ENCODE results near the gene PKD1.

PKD1 gene

DNA sequence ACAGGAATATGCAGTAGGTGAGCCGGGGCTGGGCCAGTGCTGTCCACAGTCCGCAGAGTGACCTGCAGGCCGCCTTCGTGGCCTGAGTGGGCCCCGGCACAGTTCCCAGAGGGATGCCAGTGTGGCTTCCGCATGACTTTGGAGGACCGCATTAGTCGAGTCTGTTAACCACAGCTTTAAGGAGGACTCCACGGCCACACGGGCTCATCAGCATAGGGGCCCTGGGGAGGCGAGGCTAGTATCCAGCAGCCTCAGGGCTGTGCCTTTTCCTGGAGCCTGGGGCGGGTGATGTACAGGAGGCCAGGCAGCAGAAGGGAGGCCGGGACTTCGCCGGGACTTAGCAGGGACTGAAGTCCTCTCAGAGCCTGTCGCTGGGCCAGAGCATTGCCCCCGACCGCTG is 74.7 kb downstream of the PKD1 start:
- no peak for ATAC-seq
- no peaks in the 10 kb centered on the region for H3K4me1 Mint-ChIP-seq
- no peak overlapping the region for H3K27ac Mint-ChIP-seq
- no peak overlapping the region for H3K4me3 Mint-ChIP-seq
- H3K36me3 Mint-ChIP-seq: peaks cover 47% of the 10 kb centered on the region
- no peaks in the 10 kb centered on the region for H3K9me3 Mint-ChIP-seq
- H3K27me3 Mint-ChIP-seq: no peaks in the 10 kb centered on the region

DNA sequence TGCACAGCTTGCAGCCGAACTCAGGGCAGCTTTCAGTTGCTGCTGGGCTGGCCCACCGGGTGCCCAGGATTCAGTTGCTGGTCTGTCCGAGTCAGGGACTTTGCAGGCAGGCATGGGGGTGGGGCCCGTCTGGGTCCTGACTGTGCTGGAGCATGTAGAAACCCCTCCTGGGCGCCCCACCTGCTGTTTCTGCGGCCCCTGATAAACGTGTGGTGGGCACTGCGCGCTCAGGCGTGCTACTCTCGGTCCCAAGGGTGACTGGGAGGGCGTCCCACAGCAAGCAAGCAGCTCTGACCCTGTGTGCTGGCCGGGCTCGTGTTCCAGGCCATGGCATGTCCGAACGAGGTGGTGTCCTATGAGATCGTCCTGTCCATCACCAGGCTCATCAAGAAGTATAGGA is 75.4 kb downstream of the PKD1 start:
- ATAC-seq: no peak
- no peaks in the 10 kb centered on the region for H3K27me3 Mint-ChIP-seq
- H3K4me3 Mint-ChIP-seq: no peak overlapping the region
- H3K4me1 Mint-ChIP-seq: no peaks in the 10 kb centered on the region
- H3K36me3 Mint-ChIP-seq: peaks cover 45% of the 10 kb centered on the region
- H3K27ac Mint-ChIP-seq: no peak overlapping the region
- H3K9me3 Mint-ChIP-seq: no peaks in the 10 kb centered on the region

- Mint-ChIP-seq H3K9me3 (no peaks in the 10 kb centered on the region), H3K36me3 (peaks cover 46% of the 10 kb centered on the region), H3K4me1 (no peaks in the 10 kb centered on the region), H3K4me3 (no peak overlapping the region), H3K27ac (no peak overlapping the region), H3K27me3 (no peaks in the 10 kb centered on the region)
- ATAC-seq: no peak
Measured at GRCh38 chr16:2058872-2059271, 76.8 kb downstream of the PKD1 start.

DNA sequence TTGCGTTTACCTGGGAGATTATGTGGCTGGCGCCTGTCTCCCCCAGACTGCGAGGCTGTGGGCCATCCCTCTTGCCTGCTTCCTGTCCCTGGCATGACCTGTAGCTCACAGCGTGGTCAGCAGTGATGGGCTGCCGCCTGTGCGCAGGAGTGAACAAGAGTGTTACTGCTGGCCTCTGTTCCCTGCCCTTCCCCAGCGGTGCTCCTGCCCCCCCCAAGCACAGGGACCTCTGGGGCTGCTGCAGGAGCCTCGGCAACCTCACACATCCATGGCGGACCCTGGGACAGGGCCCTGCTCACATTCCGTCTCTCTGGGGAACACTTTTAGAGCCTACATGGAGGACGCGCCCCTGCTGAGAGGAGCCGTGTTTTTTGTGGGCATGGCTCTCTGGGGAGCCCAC is 77.3 kb downstream of the PKD1 start:
- Mint-ChIP-seq H3K4me1 (no peaks in the 10 kb centered on the region), H3K27me3 (no peaks in the 10 kb centered on the region), H3K27ac (no peak overlapping the region), H3K36me3 (peaks cover 46% of the 10 kb centered on the region), H3K4me3 (no peak overlapping the region), H3K9me3 (no peaks in the 10 kb centered on the region)
- ATAC-seq: no peak

DNA sequence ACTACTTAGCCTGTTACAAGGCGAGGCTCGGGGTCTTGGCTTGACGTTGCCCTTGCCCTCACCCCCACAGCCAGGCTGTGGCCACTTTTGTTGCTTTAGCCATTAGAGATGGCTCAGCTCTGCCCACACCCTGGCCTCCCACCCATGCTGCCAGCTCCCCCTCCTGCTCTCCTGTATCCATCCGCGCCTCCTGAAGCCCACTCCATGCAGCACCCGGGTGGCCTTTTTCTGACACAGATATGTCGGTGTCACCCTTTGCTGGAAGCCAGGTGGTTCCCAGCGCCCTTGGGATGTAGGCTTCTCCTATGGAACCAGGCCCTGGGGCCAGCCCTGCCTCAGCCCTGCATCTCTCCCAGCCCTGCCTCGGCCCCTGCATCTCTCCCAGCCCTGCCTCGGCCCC is 78.3 kb downstream of the PKD1 start:
- H3K4me3 Mint-ChIP-seq: no peak overlapping the region
- peaks cover 47% of the 10 kb centered on the region for H3K36me3 Mint-ChIP-seq
- no peaks in the 10 kb centered on the region for H3K9me3 Mint-ChIP-seq
- H3K27me3 Mint-ChIP-seq: no peaks in the 10 kb centered on the region
- no peaks in the 10 kb centered on the region for H3K4me1 Mint-ChIP-seq
- H3K27ac Mint-ChIP-seq: no peak overlapping the region
- no peak for ATAC-seq

DNA sequence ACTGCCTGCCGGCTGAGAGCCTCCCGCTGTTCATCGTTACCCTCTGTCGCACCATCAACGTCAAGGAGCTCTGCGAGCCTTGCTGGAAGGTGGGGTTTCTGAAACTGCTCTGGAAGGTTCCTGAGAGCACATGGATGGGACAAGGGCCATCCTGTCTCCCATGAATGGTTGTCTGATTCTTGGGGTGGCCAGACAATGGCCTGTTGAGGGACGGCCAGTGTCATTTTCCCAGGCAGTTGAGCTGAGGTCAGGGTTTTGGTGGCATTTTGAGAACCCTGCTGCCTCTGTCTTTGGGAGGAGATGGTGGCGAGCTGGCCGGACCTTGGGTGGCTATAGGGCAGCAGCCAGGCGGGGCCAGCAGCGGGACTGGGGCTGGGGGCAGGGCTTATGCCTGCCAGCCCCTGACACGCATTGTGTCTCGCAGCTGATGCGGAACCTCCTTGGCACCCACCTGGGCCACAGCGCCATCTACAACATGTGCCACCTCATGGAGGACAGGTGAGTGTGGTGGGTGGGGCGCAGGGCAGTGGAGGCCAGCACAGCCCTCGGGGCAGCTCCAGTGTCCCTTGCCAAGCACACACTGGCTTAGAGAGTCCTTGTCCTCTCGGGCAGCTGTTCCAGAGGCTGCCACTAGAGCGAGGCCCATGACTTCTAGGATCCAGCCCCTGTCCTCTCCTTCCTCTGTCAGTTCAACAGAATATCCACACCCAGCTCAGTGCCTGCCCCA is 78.9 kb downstream of the PKD1 start:
- H3K4me3 Mint-ChIP-seq: no peak overlapping the region
- no peak overlapping the region for H3K27ac Mint-ChIP-seq
- no peaks in the 10 kb centered on the region for H3K4me1 Mint-ChIP-seq
- no peaks in the 10 kb centered on the region for H3K27me3 Mint-ChIP-seq
- no peaks in the 10 kb centered on the region for H3K9me3 Mint-ChIP-seq
- no peak for ATAC-seq
- peaks cover 53% of the 10 kb centered on the region for H3K36me3 Mint-ChIP-seq

GRCh38 chr16:2056077-2056476 is 79.6 kb downstream of the PKD1 start:
- no peaks in the 10 kb centered on the region for H3K27me3 Mint-ChIP-seq
- no peak overlapping the region for H3K27ac Mint-ChIP-seq
- H3K36me3 Mint-ChIP-seq: peaks cover 56% of the 10 kb centered on the region
- H3K4me3 Mint-ChIP-seq: no peak overlapping the region
- no peaks in the 10 kb centered on the region for H3K9me3 Mint-ChIP-seq
- no peak for ATAC-seq
- H3K4me1 Mint-ChIP-seq: no peaks in the 10 kb centered on the region

GRCh38 chr16:2054543-2055245 is 81.0 kb downstream of the PKD1 start:
- no peak overlapping the region for H3K27ac Mint-ChIP-seq
- ATAC-seq: no peak
- peaks cover 45% of the 10 kb centered on the region for H3K36me3 Mint-ChIP-seq
- no peak overlapping the region for H3K4me3 Mint-ChIP-seq
- no peaks in the 10 kb centered on the region for H3K27me3 Mint-ChIP-seq
- no peaks in the 10 kb centered on the region for H3K4me1 Mint-ChIP-seq
- no peaks in the 10 kb centered on the region for H3K9me3 Mint-ChIP-seq

DNA sequence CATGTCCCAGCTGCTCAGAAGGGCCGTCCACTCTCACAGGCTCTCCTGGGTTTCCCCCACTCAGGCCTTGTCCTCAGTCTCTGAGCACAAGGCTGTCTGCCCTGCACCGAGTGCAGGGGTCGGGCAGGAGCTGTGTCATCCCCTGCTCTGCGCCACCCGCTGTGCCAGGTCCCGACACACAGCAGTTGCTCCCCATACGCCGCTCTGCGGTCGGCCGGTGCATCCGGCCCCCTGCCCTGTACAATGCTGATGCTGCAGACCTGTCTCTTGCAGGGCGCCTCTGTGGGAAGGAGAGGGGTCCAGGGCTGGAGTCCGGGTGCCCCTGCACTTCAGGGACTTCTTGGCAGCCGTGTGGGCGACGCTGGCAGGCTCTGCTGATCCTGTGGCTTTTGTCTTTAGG is 81.8 kb downstream of the PKD1 start:
- H3K27ac Mint-ChIP-seq: no peak overlapping the region
- no peaks in the 10 kb centered on the region for H3K27me3 Mint-ChIP-seq
- no peaks in the 10 kb centered on the region for H3K9me3 Mint-ChIP-seq
- peaks cover 4% of the 10 kb centered on the region for H3K4me1 Mint-ChIP-seq
- ATAC-seq: no peak
- peaks cover 45% of the 10 kb centered on the region for H3K36me3 Mint-ChIP-seq
- no peak overlapping the region for H3K4me3 Mint-ChIP-seq

- H3K36me3 Mint-ChIP-seq: peaks cover 39% of the 10 kb centered on the region
- no peaks in the 10 kb centered on the region for H3K9me3 Mint-ChIP-seq
- H3K4me1 Mint-ChIP-seq: peaks cover 11% of the 10 kb centered on the region
- ATAC-seq: no peak
- no peak overlapping the region for H3K4me3 Mint-ChIP-seq
- no peak overlapping the region for H3K27ac Mint-ChIP-seq
- H3K27me3 Mint-ChIP-seq: no peaks in the 10 kb centered on the region
Measured at GRCh38 chr16:2053211-2053610, 82.5 kb downstream of the PKD1 start.

DNA sequence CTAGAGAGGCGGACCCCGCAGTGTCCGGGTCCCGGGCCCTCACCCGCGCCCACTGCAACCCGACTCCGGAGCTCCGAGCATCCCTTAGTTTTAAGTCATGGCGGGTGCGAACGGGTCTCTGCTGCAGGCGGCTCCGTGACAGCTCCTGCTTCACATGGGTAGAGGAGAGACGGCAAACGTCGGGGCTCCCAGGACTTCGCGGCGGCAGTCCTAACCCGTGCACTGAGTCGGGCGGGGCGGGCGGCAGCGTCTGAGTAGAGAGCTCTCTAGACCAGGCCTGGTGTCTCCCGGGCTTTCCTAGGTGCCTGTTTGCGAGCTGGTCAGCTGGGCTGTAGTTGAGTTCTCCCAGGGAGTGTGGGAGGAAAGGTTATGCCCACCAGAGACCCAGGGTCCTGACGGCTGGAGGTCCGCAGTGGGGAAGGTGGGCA is 87.6 kb downstream of the PKD1 start:
- H3K36me3 Mint-ChIP-seq: peaks cover 18% of the 10 kb centered on the region
- H3K4me1 Mint-ChIP-seq: peaks cover 37% of the 10 kb centered on the region
- no peaks in the 10 kb centered on the region for H3K27me3 Mint-ChIP-seq
- peak overlapping the region; percentile 89 for H3K4me3 Mint-ChIP-seq
- H3K27ac Mint-ChIP-seq: peak overlapping the region; percentile 75
- peak; percentile 1 for ATAC-seq
- H3K9me3 Mint-ChIP-seq: no peaks in the 10 kb centered on the region

GRCh38 chr16:2047330-2048115 is 88.2 kb downstream of the PKD1 start, which contains the start of the genes NTHL1 and TSC2:
NTHL1 (minus strand) TSS chr16:2047834; CDS start chr16:2047823, 11 bp downstream.
TSC2 (plus strand) TSS chr16:2047985; CDS start chr16:2048616, 631 bp downstream.
- H3K9me3 Mint-ChIP-seq: no peaks in the 10 kb centered on the region
- peaks cover 40% of the 10 kb centered on the region for H3K4me1 Mint-ChIP-seq
- peaks cover 18% of the 10 kb centered on the region for H3K36me3 Mint-ChIP-seq
- H3K27me3 Mint-ChIP-seq: no peaks in the 10 kb centered on the region
- ATAC-seq: peak; percentile 99
- H3K27ac Mint-ChIP-seq: peak within 1 kb of the TSS; percentile 75
- H3K4me3 Mint-ChIP-seq: peak within 1 kb of the TSS; percentile 89

DNA sequence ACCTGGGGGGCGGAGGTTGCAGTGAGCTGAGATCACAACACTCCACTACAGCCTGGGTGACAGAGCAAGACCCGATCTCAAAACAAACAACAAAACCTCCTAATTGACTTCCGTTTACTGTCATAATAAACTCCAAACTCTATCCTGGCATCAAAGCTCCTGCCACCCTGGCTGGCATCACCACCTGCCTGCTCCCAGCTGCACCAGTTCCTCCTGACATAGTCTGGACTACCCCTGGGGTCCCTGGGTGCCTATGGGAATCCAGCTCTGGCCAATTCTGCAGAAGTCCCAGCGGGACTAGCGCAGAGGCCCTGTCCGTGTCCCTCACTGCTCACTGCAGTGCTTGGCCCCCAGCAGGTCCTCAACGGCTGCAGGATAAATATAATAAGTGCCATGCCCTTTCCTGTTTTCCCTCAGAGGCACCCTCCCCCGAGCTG is 88.8 kb downstream of the PKD1 start:
- no peak for ATAC-seq
- H3K9me3 Mint-ChIP-seq: no peaks in the 10 kb centered on the region
- peaks cover 40% of the 10 kb centered on the region for H3K4me1 Mint-ChIP-seq
- peaks cover 12% of the 10 kb centered on the region for H3K36me3 Mint-ChIP-seq
- peak overlapping the region; percentile 75 for H3K27ac Mint-ChIP-seq
- peak overlapping the region; percentile 89 for H3K4me3 Mint-ChIP-seq
- no peaks in the 10 kb centered on the region for H3K27me3 Mint-ChIP-seq

- H3K4me1 Mint-ChIP-seq: peaks cover 40% of the 10 kb centered on the region
- H3K27me3 Mint-ChIP-seq: no peaks in the 10 kb centered on the region
- H3K27ac Mint-ChIP-seq: no peak overlapping the region
- peak overlapping the region; percentile 89 for H3K4me3 Mint-ChIP-seq
- H3K9me3 Mint-ChIP-seq: no peaks in the 10 kb centered on the region
- H3K36me3 Mint-ChIP-seq: peaks cover 8% of the 10 kb centered on the region
- ATAC-seq: no peak
Measured at GRCh38 chr16:2045965-2046892, 89.5 kb downstream of the PKD1 start.

All from stimulated activated memory B cell treated with anti-CD40 and anti-IgM and Interleukin-4, amounts not matched to agents 10 μg/mL and 1 μg/mL and 100 μg/mL, for 72 hours (primary cell).